HepG2 (cell line): Measurements from ENCODE around the gene FPGS. TPM values are rescaled to one million over a fixed set of nuclear protein-coding genes. Genes with fewer than 3 reads are reported as not detected.

Experiments
- ATF4 ChIP-seq, 2 experiments: fragments of 450-650 bp in 1 of 2; sonication (generic) in 1 of 2; formaldehyde crosslinking; IDR thresholded peaks; 2 replicates each; pipeline versions ENCODE4 v1.5.0 to v1.8.0; 2020 to 2022; ENCODE audit warnings: mild to moderate bottlenecking in 1 of 2, missing genetic modification reagents in 1 of 2
- DPF2 ChIP-seq: sonication (generic); formaldehyde crosslinking; IDR thresholded peaks from 2 replicates; pipeline ENCODE4 v1.4.0; 2020; ENCODE audit warnings: mild to moderate bottlenecking, low read depth, missing genetic modification reagents, borderline replicate concordance
- ETV5 ChIP-seq: IDR thresholded peaks from 2 replicates; pipeline ENCODE4 v1.6.1; 2018; ENCODE audit warnings: missing biosample characterization, missing genetic modification reagents, inconsistent platforms, borderline replicate concordance
- HCFC1 ChIP-seq: fragments of 150-350 bp; IDR thresholded peaks from 2 replicates; pipeline ENCODE4 v1.6.1; 2014; ENCODE audit warnings: low read depth, low read length
- HOXD1 ChIP-seq: sonication (generic); formaldehyde crosslinking; IDR thresholded peaks from 2 replicates; pipeline ENCODE4 v1.5.0; 2020; ENCODE audit warnings: missing genetic modification reagents
- MEIS1 ChIP-seq: sonication (generic); formaldehyde crosslinking; IDR thresholded peaks from 2 replicates; pipeline ENCODE4 v1.9.0; 2021; ENCODE audit warnings: mild to moderate bottlenecking, missing genetic modification reagents, moderate library complexity, borderline replicate concordance
- PLRG1 ChIP-seq: fragments of 450-650 bp; conservative IDR thresholded peaks from 2 replicates; pipeline ENCODE4 v1.6.1; 2016
- SATB2 ChIP-seq: sonication (generic); formaldehyde crosslinking; IDR thresholded peaks from 2 replicates; pipeline ENCODE4 v1.5.0; 2020; ENCODE audit warnings: missing genetic modification reagents
- TSC22D2 ChIP-seq: sonication (generic); formaldehyde crosslinking; IDR thresholded peaks from 2 replicates; pipeline ENCODE4 v1.5.1; 2020; ENCODE audit warnings: missing genetic modification reagents, mild to moderate bottlenecking, borderline replicate concordance
- ZBTB39 ChIP-seq: sonication (generic); formaldehyde crosslinking; IDR thresholded peaks from 2 replicates; pipeline ENCODE4 v1.5.0; 2020; ENCODE audit warnings: missing genetic modification reagents
- ZFX ChIP-seq: sonication (generic); formaldehyde crosslinking; IDR thresholded peaks from 2 replicates; pipeline ENCODE4 v1.4.0; 2020; ENCODE audit warnings: mild to moderate bottlenecking, low read depth, missing genetic modification reagents, moderate library complexity
- ZGPAT ChIP-seq: IDR thresholded peaks from 2 replicates; pipeline ENCODE4 v1.6.1; 2016; ENCODE audit warnings: mild to moderate bottlenecking
- ZMYM3 ChIP-seq: sonication (generic); formaldehyde crosslinking; IDR thresholded peaks from 2 replicates; pipeline ENCODE4 v1.5.1; 2020; ENCODE audit warnings: mild to moderate bottlenecking, missing genetic modification reagents
- ZNF205 ChIP-seq: IDR thresholded peaks from 2 replicates; pipeline ENCODE4 v1.6.1; 2018; ENCODE audit warnings: missing biosample characterization, missing genetic modification reagents
- ZNF251 ChIP-seq: sonication (generic); formaldehyde crosslinking; IDR thresholded peaks from 2 replicates; pipeline ENCODE4 v1.9.0; 2021; ENCODE audit warnings: mild to moderate bottlenecking, missing genetic modification reagents
- ZNF337 ChIP-seq: sonication (generic); formaldehyde crosslinking; IDR thresholded peaks from 2 replicates; pipeline ENCODE4 v1.5.1; 2020; ENCODE audit warnings: missing genetic modification reagents, low read depth, mild to moderate bottlenecking, borderline replicate concordance
- ZNF746 ChIP-seq: sonication (generic); formaldehyde crosslinking; IDR thresholded peaks from 2 replicates; pipeline ENCODE4 v1.8.0; 2022; ENCODE audit warnings: mild to moderate bottlenecking, missing genetic modification reagents
- ZNF772 ChIP-seq: sonication (generic); formaldehyde crosslinking; IDR thresholded peaks from 2 replicates; pipeline ENCODE4 v1.5.0; 2020; ENCODE audit warnings: mild to moderate bottlenecking, missing genetic modification reagents
- ZNF790 ChIP-seq: sonication (generic); formaldehyde crosslinking; IDR thresholded peaks from 2 replicates; pipeline ENCODE4 v1.8.0; 2022; ENCODE audit warnings: missing genetic modification reagents, mild to moderate bottlenecking, borderline replicate concordance
- polyA plus RNA-seq, 8 experiments: library from polyadenylated mRNA; depleted of rRNA in 3 of 8; stranded (reverse) in 7 of 8; unstranded in 1 of 8; fragments of >200 nt; fragmentation: Illumina TruSeq in 4 of 8; extraction: Trizol in 4 of 8; gene quantifications; 2 replicates each; pipeline versions ENCODE4 v1.2.1 to v1.2.3, GENCODE V29; 2011 to 2016; ENCODE audit warnings: low read depth in 4 of 8, missing spikeins in 1 of 8, mixed read lengths in 1 of 8; ENCODE audit not compliant: insufficient read depth in 1 of 8
- total RNA-seq, 5 experiments: library from RNA; depleted of rRNA; stranded (reverse); fragments of >200 nt; fragmentation: Illumina TruSeq; extraction: Trizol; gene quantifications; 2 replicates each; pipeline ENCODE4 v1.2.3, GENCODE V29; 2016; ENCODE audit warnings: low read depth in 1 of 5
- TF ChIP-seq, protein P1 (sequence below): sonication (generic); formaldehyde crosslinking; IDR thresholded peaks from 2 replicates; pipeline ENCODE4 v1.8.0; 2022; ENCODE audit warnings: mild to moderate bottlenecking, missing genetic modification reagents

FPGS gene
- total and polyA plus RNA-seq, 2 of the 13 experiments (the other 11 are each of a cell fraction or from before 2014, with no cell fraction given), result 35.6 to 36.8 TPM

DNA sequence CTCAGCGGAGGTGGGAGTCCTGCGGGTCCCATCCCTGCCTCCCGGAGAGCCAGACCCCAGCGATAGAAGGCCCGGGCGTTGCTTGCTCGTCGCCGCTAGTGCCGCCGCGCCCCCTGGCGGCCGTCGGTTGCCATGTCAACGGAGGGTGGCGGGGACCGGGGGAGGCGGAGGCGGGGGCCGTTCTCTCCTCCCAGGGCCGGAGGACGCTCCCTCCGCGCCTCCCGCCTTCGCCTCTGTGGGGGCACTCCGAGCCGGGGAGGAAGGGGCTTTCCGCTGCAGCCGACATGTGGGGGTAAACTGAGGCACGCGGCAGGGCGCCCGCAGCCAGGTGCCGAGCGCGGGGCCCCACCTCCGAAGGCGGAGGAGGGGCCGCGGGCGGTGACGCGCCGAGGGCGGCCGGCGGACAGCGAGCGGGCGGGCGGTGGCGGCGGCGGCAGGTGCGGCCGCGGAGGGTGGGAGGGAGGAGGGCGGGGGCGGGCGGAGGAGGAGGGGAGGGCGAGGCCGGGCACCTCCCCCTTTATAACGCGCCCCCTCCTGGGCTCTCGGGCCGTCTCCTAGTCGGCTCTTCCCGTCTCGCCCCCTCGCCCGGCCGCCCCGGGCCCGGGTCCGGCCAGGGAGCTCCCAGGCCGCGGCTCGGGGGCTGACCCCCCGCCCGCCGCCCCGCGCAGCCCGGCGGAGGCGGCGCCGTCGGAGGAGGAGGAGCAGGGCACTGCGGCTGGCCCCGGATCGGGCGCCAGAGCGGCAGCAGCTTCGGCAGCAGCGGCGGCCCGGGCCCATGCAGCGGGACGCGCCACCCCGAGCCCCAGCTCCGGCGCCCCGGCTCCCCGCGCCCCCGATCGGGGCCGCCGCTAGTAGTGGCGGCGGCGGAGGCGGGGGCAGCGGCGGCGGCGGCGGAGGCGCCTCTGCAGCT, 17.4 kb upstream of the FPGS start (continued):
- TF ChIP-seq ZBTB39 (CRISPR knock-in tag), result no peak
- TF ChIP-seq ZNF790 (CRISPR knock-in tag), result no peak
- no peak for TF ChIP-seq ETV5
- TF ChIP-seq SATB2 (CRISPR knock-in tag), result no peak
- TF ChIP-seq HCFC1, result no peak
- TF ChIP-seq ZNF337 (CRISPR knock-in tag), result no peak
- no peak for TF ChIP-seq ZMYM3 (CRISPR knock-in tag)
- no peak for TF ChIP-seq ATF4 (CRISPR knock-in tag; IDR thresholded peaks at IDR 0.05)
- no peak for TF ChIP-seq HOXD1 (CRISPR knock-in tag)
- 0 out of 2 replicates have a peak, but pooled peaks have one; percentile 23 for TF ChIP-seq ZNF205 (CRISPR knock-in tag)
- TF ChIP-seq PLRG1, result no peak
- TF ChIP-seq DPF2 (CRISPR knock-in tag), result no peak
- TF ChIP-seq ZGPAT (CRISPR knock-in tag), result peak; percentile 48; the same call in 1 of the 2 replicates
- TF ChIP-seq, protein P1, sequence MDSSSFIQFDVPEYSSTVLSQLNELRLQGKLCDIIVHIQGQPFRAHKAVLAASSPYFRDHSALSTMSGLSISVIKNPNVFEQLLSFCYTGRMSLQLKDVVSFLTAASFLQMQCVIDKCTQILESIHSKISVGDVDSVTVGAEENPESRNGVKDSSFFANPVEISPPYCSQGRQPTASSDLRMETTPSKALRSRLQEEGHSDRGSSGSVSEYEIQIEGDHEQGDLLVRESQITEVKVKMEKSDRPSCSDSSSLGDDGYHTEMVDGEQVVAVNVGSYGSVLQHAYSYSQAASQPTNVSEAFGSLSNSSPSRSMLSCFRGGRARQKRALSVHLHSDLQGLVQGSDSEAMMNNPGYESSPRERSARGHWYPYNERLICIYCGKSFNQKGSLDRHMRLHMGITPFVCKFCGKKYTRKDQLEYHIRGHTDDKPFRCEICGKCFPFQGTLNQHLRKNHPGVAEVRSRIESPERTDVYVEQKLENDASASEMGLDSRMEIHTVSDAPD (CRISPR knock-in tag), result no peak
- TF ChIP-seq ZNF251 (CRISPR knock-in tag), result no peak
- no peak; the same call in 1 of the 2 replicates for TF ChIP-seq ZFX (CRISPR knock-in tag)
- no peak for TF ChIP-seq MEIS1
- TF ChIP-seq TSC22D2, result no peak
- no peak for TF ChIP-seq ZNF772 (CRISPR knock-in tag)
- TF ChIP-seq ZNF746 (CRISPR knock-in tag), result peak; percentile 63; the same call in 1 of the 2 replicates
